Occipital lobe (tissue), 2 donors: ENCODE data around the gene AVL9. TPM values are rescaled to one million over a fixed set of nuclear protein-coding genes. Genes with fewer than 3 reads are reported as not detected.
"Not testable (repeated sequence)": the region's sequence is repeated elsewhere in the genome, so short reads cannot be mapped to it uniquely, and the experiment has no call there.

Experiments
- DNase-seq: peaks from one replicate; lab custom pipeline; 2025; lab: John Stamatoyannopoulos, UW
- total RNA-seq: library from RNA; depleted of rRNA; stranded (reverse); fragments of >200 nt; gene quantifications from one replicate; pipeline ENCODE4 v1.2.3, GENCODE V29; 2014

Gene AVL9
- total RNA-seq, 1 donor from 2014 or later, result 87.3 TPM

DNA sequence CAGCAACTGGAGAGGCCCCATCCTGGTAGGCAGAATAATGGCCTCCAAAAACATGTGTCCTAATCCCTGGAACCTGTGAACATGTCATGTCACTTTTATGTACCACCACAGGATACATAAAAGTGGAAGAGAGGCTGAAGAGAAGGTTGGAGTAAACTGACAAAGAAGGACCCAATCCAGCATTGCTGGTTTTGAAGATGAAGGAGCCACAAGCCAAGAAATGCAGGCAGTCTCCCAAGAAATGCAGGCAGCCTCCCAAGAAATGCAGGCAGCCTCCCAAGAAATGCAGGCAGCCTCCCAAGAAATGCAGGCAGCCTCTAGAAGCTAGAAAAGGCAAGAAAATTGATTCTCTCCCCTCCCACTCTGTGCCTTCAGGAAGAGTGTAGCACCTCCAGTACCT lies 142.3 kb downstream of the AVL9 start:
- DNase-seq, result not testable (repeated sequence)

Other genes starting within 250 kb of the AVL9 start
- 27.1 TPM for gene LSM5, start 5.1 kb upstream of the AVL9 start, total RNA-seq